Measurements from ENCODE around the gene ZNF511.
A peak's percentile ranks its signal among the peaks of the same experiment; 100 is the strongest.

Gene ZNF511

GRCh38 chr10:133303206-133303605, 5.5 kb upstream of the ZNF511 start:
- H3K4me3 ChIP-seq (ENCODE audit: low read depth, low read length) = no peak overlapping the region
- TF ChIP-seq, protein P1, sequence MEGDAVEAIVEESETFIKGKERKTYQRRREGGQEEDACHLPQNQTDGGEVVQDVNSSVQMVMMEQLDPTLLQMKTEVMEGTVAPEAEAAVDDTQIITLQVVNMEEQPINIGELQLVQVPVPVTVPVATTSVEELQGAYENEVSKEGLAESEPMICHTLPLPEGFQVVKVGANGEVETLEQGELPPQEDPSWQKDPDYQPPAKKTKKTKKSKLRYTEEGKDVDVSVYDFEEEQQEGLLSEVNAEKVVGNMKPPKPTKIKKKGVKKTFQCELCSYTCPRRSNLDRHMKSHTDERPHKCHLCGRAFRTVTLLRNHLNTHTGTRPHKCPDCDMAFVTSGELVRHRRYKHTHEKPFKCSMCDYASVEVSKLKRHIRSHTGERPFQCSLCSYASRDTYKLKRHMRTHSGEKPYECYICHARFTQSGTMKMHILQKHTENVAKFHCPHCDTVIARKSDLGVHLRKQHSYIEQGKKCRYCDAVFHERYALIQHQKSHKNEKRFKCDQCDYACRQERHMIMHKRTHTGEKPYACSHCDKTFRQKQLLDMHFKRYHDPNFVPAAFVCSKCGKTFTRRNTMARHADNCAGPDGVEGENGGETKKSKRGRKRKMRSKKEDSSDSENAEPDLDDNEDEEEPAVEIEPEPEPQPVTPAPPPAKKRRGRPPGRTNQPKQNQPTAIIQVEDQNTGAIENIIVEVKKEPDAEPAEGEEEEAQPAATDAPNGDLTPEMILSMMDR (IDR thresholded peaks at IDR 0.05; ENCODE audit: low read depth, low read length) = no peak

DNA sequence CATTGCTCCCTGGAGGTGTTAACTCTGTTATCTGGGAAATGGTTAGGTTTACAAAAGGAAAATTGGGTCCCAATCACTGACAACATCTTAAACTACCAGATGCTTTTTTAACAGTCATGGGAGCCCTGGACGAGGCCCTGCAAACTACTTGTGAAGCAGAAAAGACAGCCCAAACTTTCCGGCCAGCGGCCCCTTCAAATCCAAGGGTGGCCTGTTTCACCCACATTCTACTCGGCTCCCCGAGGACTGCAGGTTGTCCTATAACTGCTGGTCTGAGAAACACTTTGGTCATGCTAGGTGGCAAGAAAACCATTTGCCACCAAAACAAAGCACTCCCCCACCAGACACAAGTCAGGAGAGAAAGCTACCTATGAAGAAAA, 2.6 kb upstream of the ZNF511 start:
- TF ChIP-seq, protein P1 (IDR thresholded peaks at IDR 0.05; ENCODE audit: low read depth, low read length) = no peak
- H3K4me3 ChIP-seq (ENCODE audit: low read depth, low read length) = no peak overlapping the region

DNA sequence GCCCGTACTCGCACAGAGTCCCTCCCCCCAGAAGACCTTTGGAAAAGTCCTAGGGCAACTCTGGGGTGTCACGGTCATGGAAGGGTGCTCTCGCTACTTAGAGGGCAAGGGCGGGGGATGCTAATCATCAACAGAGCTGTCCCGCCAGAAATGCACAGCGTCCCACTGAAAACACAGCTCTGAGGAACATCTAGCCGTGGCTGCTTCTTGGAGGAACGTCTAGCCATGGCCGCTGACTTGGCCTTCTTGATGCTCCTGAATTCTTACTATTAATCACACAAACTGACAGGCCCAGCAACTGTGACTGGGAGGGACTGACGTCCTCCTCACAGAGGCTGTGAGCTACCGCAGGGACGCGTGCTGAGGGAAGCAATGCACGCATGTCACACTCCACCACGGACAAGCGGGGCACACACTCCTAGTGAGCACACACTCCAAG, 1.8 kb upstream of the ZNF511 start:
- TF ChIP-seq, protein P1 (IDR thresholded peaks at IDR 0.05; ENCODE audit: low read depth, low read length) = no peak
- H3K4me3 ChIP-seq (ENCODE audit: low read depth, low read length) = no peak overlapping the region

- peak overlapping the region; percentile 95 for H3K4me3 ChIP-seq (ENCODE audit: low read depth, low read length)
- TF ChIP-seq, protein P1 (IDR thresholded peaks at IDR 0.05; ENCODE audit: low read depth, low read length) = peak; percentile 64
Observed at GRCh38 chr10:133307776-133308420, 816 bp upstream of the ZNF511 start.

GRCh38 chr10:133309100-133309719, 496 bp downstream of the ZNF511 start:
- TF ChIP-seq, protein P1 (IDR thresholded peaks at IDR 0.05; ENCODE audit: low read depth, low read length) = no peak
- peak overlapping the region; percentile 95 for H3K4me3 ChIP-seq (ENCODE audit: low read depth, low read length)

GRCh38 chr10:133309720-133310398, 1.1 kb downstream of the ZNF511 start:
- TF ChIP-seq, protein P1 (IDR thresholded peaks at IDR 0.05; ENCODE audit: low read depth, low read length) = no peak
- H3K4me3 ChIP-seq (ENCODE audit: low read depth, low read length) = no peak overlapping the region

DNA sequence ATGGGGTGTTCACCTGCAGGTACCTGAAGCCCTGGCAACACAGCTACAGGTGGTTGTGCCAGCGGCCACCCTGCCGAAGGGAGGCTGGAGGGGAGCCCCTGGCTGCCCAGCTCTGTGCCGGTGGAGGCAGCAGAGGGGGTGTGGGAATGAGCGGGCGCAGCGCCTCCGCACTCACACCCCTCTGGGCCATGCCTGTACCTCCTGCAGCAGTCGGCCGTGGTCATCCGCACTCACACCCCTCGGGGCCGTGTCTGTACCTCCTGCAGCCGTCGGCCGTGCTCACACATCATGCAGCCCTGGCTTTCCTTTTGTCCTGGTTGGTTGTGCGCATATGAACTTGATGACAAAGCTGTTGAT, 1.7 kb downstream of the ZNF511 start:
- H3K4me3 ChIP-seq (ENCODE audit: low read depth, low read length) = no peak overlapping the region
- TF ChIP-seq, protein P1 (IDR thresholded peaks at IDR 0.05; ENCODE audit: low read depth, low read length) = no peak

Measured in WI38 (cell line).